HG03025 (cell line): ENCODE data around the gene SLCO3A1.
"Not testable (repeated sequence)": the region's sequence is repeated elsewhere in the genome, so short reads cannot be mapped to it uniquely, and the experiment has no call there.

Experiments used
- ATAC-seq: cut with Tn5 transposase; IDR thresholded peaks from one replicate; pipeline ENCODE4 v1.9.1; 2021; ENCODE audit warnings: mild to moderate bottlenecking, moderate library complexity; ENCODE audit not compliant: unreplicated experiment, low FRiP score

Gene SLCO3A1

DNA sequence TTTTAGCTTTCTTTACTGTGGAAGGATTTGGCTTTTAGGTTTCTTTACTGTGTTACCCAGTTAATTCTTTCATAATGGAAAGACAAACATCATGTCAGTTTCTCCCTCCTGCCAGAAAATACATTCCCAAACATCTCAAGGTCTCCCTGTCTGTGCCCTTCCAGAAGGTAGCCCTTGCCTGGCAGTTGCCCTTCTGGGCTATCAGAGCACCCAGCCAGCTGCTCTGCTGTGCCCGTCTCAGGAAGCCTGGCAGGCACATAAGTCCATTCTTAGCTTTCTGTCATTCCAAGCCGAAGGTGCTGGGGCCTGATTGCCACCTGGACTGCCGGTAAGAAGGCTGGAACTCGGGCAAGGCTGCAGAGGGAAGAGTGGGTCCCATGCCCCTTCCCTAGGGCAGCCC is 203.4 kb downstream of the SLCO3A1 start:
- no peak for ATAC-seq

DNA sequence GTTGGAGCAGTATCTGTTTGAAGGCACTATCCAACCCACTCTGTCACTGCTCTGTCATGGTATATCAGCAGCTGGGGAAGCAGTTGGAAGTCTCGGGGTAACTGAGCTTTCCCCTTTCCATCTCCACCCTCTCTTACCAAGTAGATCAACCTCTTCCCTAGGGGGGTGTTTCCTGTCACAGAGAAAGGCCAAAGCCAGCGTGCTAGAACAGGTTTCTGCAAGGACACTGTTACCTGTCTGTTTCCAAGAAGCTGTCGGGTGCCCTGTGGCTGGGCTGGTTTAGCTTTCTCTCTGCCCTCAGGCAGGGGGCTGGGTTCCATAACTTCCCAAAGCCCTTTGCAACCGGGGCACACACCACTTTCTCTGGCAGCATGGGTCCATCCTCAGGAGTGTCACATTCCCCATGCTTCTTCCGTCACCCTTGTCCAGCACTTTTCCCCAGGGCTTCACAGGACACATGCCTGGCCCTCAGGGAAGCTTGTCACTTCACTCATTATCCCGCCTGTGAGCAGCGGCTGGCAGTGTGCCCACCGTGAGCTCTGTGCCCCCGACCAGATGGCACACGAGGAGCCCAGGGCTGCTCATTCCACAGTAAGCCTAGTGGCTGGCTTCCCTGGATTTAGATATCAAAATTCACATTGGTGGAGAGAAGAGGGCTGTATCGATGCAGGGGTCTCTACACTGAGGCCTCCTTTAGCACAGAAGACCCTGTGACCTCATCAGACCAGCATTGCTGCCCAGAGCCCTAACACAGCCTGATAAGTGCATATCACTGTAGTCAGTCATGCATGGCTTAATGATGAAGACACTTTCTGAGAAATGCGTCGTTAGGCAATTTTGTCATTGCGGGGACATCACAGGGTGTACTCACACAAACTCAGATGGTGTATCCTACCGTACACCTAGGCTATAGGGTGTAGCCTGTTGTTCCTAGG is 205.8 kb downstream of the SLCO3A1 start:
- ATAC-seq: no peak

GRCh38 chr15:92059971-92060311 is 206.4 kb downstream of the SLCO3A1 start:
- ATAC-seq: not testable (repeated sequence)

- ATAC-seq: no peak
These were observed 208.1 kb downstream of the SLCO3A1 start for GRCh38 chr15:92061511-92062195.

GRCh38 chr15:92062505-92062904 is 209.0 kb downstream of the SLCO3A1 start:
- no peak for ATAC-seq

DNA sequence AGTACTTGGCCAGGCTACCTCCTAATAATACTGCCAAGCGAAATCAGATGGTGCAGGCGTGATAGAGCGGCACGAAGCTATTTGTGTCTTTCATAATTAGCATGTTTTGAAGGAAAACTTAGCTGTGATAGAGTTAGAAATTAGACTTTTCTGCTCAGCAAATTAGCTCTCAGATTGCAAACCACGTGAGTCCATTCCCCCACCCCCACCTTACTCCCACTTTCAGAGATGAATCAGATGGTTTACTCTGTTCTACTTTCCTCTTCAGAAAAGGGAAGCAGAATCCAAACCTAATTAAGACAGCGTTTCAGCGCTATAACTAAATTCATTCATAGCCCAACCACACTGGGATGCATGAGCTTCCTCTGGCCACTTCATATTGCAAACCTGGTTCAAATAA is 214.6 kb downstream of the SLCO3A1 start:
- no peak for ATAC-seq

GRCh38 chr15:92069308-92070250 is 216.1 kb downstream of the SLCO3A1 start:
- ATAC-seq: no peak

- ATAC-seq: not testable (repeated sequence)
These were observed 216.7 kb downstream of the SLCO3A1 start for GRCh38 chr15:92070251-92070650.

GRCh38 chr15:92071045-92071634 is 217.6 kb downstream of the SLCO3A1 start:
- ATAC-seq: no peak

- ATAC-seq: no peak
These were observed 219.7 kb downstream of the SLCO3A1 start for GRCh38 chr15:92073044-92073785.

- ATAC-seq: no peak
These were observed 220.6 kb downstream of the SLCO3A1 start for GRCh38 chr15:92074101-92074500.

- no peak for ATAC-seq
These were observed 221.1 kb downstream of the SLCO3A1 start for GRCh38 chr15:92074646-92075045.

DNA sequence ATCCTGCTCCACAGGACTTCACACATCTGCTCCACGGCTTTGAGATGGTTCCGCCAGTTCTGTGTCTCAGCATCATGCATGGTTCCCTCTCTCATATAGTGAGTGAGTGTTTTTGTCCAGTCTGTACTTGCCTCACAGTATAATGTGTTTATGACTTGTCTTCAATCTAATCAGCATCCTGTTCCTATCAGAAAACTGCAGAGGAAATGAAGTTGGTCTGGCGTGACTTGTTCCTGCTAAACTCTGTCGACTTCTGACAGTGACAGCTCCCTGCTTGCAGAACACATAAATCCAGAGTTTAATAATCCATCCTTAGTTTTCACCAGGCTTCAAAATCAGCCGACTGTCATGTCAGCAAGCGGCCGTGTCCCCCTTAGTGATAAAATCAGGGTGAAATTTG is 222.3 kb downstream of the SLCO3A1 start:
- ATAC-seq: no peak

GRCh38 chr15:92076541-92076940 is 223.0 kb downstream of the SLCO3A1 start:
- no peak for ATAC-seq

- ATAC-seq: no peak
These were observed 224.0 kb downstream of the SLCO3A1 start for GRCh38 chr15:92077353-92078085.

GRCh38 chr15:92078270-92078669 is 224.8 kb downstream of the SLCO3A1 start:
- ATAC-seq: no peak

- no peak for ATAC-seq
These were observed 225.5 kb downstream of the SLCO3A1 start for GRCh38 chr15:92079047-92079446.

DNA sequence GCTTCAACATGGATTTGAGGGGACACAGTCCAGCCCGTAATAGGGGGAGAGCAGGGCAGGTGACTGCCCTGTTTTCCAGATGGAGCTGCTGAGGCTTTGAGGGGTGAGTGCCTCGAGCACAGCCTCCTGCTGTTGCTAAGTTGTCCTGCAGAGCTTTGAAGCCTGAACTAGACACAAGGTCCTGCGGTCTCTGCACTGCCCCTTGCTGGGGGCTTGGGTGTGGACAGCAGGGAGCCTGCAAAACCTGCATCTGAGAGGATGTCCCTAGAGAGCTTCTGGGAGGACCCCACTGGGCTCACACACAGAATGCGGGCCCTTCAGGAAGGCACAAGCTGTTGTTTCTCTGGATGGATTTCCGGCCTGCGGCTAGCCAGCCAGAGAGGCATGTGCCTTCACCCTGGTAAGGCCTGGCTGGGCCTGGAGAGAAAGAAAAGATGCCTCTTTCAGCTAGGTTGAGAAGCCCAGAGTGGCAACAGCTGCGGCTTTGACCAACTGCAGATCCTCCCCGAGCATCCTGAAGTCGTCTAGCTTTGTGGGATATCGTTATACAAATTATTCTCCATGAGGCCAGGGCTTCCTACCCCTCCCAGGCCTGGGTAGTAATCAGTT is 226.2 kb downstream of the SLCO3A1 start:
- no peak for ATAC-seq
